Measurements from ENCODE around the gene OVCH1. TPM values are rescaled to one million over a fixed set of nuclear protein-coding genes. Genes with fewer than 3 reads are reported as not detected.
"Not testable (repeated sequence)": the region's sequence is repeated elsewhere in the genome, so short reads cannot be mapped to it uniquely, and the experiment has no call there.

OVCH1 gene
- total RNA-seq, 1 experiment from 2014 or later: not detected

DNA sequence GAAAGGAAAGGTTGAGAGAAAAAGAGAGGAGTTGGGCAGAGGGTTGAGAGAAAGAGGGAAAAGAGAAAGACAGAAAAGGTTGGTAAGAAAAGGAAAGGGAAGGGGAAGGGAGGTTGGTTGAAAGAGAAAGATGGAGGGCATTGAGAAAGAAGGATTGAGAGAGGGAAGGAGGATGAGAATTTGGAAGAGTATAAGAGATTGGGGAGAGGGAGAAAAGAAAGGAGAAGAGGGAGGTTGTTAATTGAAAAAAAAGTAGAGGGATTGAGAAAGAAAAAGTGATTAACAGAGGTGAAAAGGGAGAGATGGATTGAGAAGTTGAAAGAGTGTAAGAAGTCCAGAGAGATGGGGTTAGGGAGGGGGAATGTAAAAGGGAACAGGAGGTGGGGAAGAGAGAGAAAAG is 95.0 kb downstream of the OVCH1 start:
- no peak for DNase-seq (ENCODE audit: low spot score)

DNA sequence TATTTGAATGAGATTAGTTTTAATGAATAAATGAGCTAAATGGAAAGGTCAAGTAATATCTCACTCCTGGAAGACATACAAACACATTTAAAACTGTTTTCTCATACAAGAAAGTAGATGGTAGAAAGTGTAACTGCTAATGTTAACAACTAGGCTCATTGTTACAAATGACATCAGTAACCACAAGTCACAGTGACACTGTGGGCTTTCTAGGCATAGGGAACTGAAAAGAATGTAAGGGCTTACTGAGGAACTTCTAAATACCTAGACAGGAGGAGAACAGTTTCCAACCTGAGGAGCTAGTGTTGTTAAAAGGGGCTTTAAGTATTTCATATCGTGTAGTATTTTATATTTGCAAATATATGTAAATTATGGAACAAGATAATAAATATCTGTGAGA is 99.0 kb downstream of the OVCH1 start:
- DNase-seq (ENCODE audit: low spot score): no peak

DNA sequence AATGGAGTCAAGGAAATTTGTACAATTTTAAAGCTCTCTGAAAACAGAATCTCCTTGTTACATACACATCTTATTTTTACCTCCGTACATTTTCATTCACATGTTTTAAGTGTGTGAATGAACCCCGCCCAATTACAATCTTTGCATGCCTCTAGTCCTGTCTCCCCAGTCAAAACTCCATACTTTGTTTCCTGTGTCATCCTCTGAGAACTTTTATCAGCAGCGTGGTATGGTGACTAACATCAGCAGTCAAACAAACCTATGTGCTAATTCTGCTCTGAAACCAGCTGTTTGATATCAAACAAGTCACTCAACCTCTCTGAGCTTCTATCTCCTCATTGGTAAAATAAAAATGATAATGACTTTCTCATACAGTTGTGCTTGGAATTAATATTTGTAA is 100.7 kb downstream of the OVCH1 start:
- DNase-seq (ENCODE audit: low spot score): no peak

DNA sequence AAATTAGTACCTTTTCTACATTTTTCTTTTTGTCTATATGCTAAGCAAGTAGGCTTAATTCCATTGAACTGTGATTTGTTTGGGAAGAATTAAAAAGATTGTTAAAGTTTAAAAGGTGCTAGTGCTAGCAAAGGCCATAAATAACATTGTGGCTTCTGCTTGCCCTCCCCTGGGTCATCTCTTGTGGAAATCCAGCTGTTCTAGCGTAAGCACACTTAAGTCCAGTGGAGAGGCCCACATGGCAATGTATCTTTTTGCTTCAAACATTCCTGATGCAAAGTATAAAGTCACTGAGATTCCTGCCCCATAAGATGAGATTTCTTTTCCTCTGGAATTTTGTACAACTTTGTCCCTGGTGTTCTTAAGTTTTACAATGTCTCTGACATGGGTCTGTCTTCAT is 102.1 kb downstream of the OVCH1 start:
- no peak for DNase-seq (ENCODE audit: low spot score)

DNA sequence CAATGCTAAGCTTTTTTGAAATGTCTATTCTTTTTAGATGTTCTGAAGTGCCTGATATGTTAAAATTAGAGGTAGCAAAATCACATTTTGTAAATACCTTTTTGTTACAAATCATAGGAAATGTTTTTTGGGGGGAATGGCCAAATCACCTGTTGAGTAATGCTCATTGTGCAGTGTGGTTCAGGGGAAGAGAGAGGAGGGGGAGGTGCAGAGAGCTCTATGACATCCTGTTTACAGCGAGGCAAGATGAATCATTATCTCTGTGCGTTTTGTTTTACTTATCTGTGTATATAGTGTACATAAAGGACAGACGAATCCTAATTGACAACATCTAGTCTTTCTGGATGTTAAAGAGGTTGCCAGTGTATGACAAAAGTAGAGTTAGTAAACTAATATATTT is 107.1 kb downstream of the OVCH1 start:
- DNase-seq (ENCODE audit: low spot score): peak; percentile 8

DNA sequence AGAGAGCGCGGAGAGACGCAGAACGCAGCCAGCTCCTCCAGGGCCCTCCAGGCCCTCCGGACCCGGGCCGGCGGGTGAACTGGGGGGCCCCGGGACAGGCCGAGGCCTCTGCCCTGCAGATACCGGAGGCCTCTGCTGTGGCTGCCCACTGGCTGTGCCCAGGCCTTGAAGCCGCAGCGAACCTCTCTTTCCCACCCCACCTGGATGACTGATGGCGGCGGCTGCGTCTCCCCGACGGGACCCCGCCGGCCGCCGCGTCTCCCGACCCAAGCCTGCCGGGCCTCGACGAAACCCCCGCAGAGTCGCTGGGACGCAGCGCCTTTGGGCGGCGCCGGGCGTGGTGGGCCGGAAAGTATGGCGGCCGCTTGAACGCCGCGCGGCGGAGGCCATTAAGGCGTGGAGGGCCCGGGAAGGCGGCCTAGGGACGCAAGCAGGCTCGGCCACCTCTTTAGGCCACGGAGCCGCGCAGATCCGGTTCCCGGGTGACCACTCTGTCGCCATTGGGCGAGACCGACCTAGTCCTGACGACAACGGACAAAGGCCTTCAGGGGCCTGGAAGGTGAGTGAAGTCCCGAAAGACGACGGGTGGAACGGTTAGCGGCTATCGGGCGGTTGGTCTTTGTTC is 108.1 kb downstream of the OVCH1 start:
- DNase-seq (ENCODE audit: low spot score): no peak

DNA sequence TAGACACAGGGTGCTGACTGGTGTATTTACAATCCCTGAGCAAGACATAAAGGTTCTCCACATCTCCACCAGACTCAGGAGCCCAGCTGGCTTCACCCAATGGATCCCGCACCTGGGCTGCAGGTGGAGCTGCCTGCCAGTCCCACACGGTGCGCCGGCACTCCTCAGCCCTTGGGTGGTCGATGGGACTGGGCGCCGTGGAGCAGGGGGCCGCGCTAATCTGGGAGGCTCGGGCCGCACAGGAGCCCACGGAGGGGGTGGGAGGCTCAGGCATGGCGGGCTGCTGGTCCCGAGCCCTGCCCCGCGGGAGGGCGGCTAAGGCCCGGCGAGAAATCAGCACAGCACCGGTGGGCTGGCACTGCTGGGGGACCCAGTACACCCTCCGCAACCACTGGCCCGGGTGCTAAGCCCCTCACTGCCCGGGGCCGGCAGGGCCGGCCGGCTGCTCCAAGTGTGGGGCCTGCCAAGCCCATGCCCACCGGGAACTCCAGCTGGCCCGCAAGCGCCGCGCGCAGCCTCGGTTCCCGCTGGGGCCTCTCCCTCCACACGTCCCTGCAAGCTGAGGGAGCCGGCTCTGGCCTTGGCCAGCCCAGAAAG is 111.3 kb downstream of the OVCH1 start:
- not testable (repeated sequence) for DNase-seq (ENCODE audit: low spot score)

DNA sequence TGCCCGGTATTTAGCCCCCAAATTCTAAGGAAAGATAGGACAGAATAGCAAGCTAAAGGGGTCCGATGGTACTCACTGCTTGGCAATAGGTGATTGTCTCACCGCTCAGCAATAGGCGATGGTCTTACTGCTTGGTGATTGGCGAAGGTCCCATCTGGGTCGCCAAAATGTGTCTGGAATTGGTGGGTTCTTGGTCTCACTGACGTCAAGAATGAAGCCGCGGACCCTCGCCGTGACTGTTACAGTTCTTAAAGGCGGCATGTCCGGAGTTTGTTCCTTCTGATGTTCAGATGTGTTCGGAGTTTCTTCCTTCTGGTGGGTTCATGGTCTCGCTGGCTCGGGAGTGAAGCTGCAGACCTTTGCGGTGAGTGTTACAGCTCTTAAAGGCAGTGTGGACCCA is 112.3 kb downstream of the OVCH1 start:
- not testable (repeated sequence) for DNase-seq (ENCODE audit: low spot score)

DNA sequence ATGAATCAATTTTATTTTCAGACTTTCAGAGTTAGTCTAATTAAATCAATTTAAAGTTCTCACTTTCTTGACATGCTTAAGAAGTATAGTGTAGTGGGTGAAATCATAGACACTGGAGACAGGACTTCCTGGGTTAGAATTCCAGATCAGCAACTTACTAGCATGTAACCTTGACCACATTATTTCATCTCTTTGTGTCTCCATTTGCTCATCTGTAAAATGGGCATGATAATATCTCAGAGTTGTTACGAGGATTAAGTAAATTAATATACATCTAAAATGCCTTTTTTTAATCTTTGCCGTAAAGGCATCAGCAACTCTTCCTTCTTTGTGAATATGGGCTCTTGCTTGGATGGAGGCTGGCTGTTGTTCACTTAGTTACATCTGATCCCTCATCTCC is 115.2 kb downstream of the OVCH1 start:
- DNase-seq (ENCODE audit: low spot score): no peak

DNA sequence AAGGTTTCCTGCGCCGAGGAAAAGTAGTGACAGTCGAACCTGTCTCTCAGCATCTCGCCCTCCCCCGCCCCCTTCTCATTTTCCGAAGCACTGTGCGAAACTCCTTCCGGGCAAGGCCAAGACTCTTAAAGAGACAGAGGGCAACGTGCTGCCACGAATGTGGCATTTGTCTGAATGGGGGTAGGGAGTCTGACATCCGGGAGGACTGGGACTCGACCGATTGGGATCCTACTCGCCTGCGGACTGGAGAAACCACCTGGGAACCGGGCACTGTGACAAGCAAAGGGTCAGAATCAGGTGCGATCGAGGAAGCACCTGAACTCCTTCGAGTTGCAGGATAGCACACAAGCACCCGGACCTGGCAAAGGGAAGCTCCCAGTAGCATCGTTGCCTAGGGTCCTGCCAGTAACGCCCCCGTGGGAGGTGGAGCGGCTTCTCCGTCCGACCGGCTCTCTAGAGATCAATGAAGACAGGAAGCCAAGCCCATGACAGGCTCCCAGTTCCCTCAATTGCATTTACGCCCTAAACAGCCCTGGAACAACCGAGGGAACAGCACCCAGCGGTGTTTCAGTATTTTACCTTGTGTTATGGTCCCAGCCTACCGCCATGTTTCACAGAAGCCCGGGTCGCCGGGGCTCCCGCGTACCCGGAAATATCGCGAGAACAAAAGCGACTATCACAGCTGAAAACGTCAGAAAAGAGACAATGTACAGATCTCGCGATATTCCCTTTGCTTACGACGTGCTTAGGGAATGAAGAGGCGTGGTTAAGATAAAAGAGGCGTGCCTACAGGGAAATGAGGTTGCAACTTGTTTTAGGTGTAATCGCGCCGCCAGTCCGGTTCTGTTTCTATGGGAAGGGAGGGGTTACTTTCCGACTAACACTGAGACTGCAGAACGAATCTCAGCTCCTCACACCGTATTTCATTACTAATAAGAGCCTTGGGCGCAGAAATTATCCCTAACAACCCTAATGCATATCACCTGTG is 116.7 kb downstream of the OVCH1 start, which contains the start of gene ERGIC2:
Gene ERGIC2 (minus strand): TSS at position 637 of the 988 bp plus-strand sequence. CDS start 9,539 bp downstream, outside the sequence.
- peak; percentile 98 for DNase-seq (ENCODE audit: low spot score)

Other genes with a start within 250 kb of the OVCH1 start
- 122 and 137 TPM in 2 replicates for gene ERGIC2, start 116.5 kb downstream of the OVCH1 start, total RNA-seq (2014; rRNA removed; shearing (Covaris generic))